HL-60 (cell line): ENCODE data around the gene MBD3L4.
"Not testable (repeated sequence)": the region's sequence is repeated elsewhere in the genome, so short reads cannot be mapped to it uniquely, and the experiment has no call there.

Source experiments
- CTCF ChIP-seq: IDR thresholded peaks from one replicate; pipeline ENCODE4 v1.5.1; 2011; ENCODE audit warnings: low read length, control low read depth, inconsistent platforms; ENCODE audit not compliant: insufficient read depth
- GABPA ChIP-seq: IDR thresholded peaks from 2 replicates; pipeline ENCODE4 v1.6.1; 2012; ENCODE audit warnings: low read depth
- POLR2AphosphoS5 ChIP-seq: IDR thresholded peaks from 2 replicates; pipeline ENCODE4 v1.6.1; 2012; ENCODE audit warnings: low read depth
- REST ChIP-seq: IDR thresholded peaks from 2 replicates; pipeline ENCODE4 v1.6.1; 2012; ENCODE audit warnings: low read depth; ENCODE audit not compliant: insufficient replicate concordance
- SPI1 ChIP-seq: IDR thresholded peaks from 2 replicates; pipeline ENCODE4 v1.6.1; 2012; ENCODE audit warnings: low read depth, mild to moderate bottlenecking, borderline replicate concordance

GRCh38 chr19:7054635-7055368 is 14.8 kb upstream of the MBD3L4 start:
- not testable (repeated sequence) for TF ChIP-seq CTCF, POLR2AphosphoS5, REST, SPI1, GABPA
